Measurements from ENCODE around the gene BICC1. TPM values are rescaled to one million over a fixed set of nuclear protein-coding genes. Genes with fewer than 3 reads are reported as not detected.

The BICC1 gene
- total and polyA plus RNA-seq, 2 of the 4 experiments (the other 2 are of a cell fraction): 5.7 to 42.5 TPM

GRCh38 chr10:58833771-58834561, 321.3 kb downstream of the BICC1 start:
- no peak overlapping the region for H4K91ac ChIP-seq (ENCODE audit: insufficient read depth, low read depth, low read length)
- DNase-seq: no peak
- no peak overlapping the region for H2BK15ac ChIP-seq (ENCODE audit: low read depth, low read length)
- no peak overlapping the region for H2BK5ac ChIP-seq (ENCODE audit: low read depth, low read length, poor library complexity, severe bottlenecking)
- ATAC-seq (ENCODE audit: low read depth): no peak
- intact Hi-C loops (cut with micrococcal nuclease): no loop called here
- CTCF ChIA-PET: no interaction called here
- no peaks in the 10 kb centered on the region for H3K79me1 ChIP-seq (ENCODE audit: low read depth in 1 of 2, low read length in 2 of 2)
- H3K27me3 ChIP-seq (ENCODE audit: control insufficient read depth, insufficient read depth, low read length): no peaks in the 10 kb centered on the region
- H3K23ac ChIP-seq (ENCODE audit: low read depth, low read length): 0 out of 2 replicates have a peak overlapping the region, but pooled peaks have one; percentile 34
- no peaks in the 10 kb centered on the region for H3K9me1 ChIP-seq (ENCODE audit: insufficient read depth, low read length)
- H2AK5ac ChIP-seq (ENCODE audit: low read depth, low read length): no peak overlapping the region
- H3K4me3 ChIP-seq (ENCODE audit: insufficient read depth, low read depth, low read length): no peak overlapping the region
- dilution Hi-C loops (cut with HindIII; ENCODE audit: low sequenced_read_pairs, unreplicated experiment): no loop called here
- no peak overlapping the region for H3K14ac ChIP-seq (replicated peaks; ENCODE audit: low read depth, low read length)
- H3K36me3 ChIP-seq (ENCODE audit: control insufficient read depth, insufficient read depth, low read length): 0 out of 2 replicates have a peak, but pooled peaks cover 2% of the 10 kb centered on the region
- no peak overlapping the region for H4K5ac ChIP-seq (ENCODE audit: low read depth, low read length)
- no peaks in the 10 kb centered on the region for H3K9me3 ChIP-seq (ENCODE audit: control insufficient read depth, insufficient read depth, low read length)
- no peak overlapping the region for H3K4ac ChIP-seq (ENCODE audit: low read depth, low read length)
- H2AFZ ChIP-seq (replicated peaks; ENCODE audit: low read length, poor library complexity): no peak overlapping the region
- no peak overlapping the region for H3K18ac ChIP-seq (ENCODE audit: low read depth, low read length)
- no peak overlapping the region for H2BK20ac ChIP-seq (ENCODE audit: low read depth, low read length)
- no peaks in the 10 kb centered on the region for H3K4me1 ChIP-seq (ENCODE audit: control insufficient read depth, insufficient read depth, low read length)
- H3K27ac ChIP-seq (ENCODE audit: insufficient read depth, low read length): no peak overlapping the region
- BruUV-seq (replicated peaks): no TSS peak
- no peak overlapping the region for H3K4me2 ChIP-seq (ENCODE audit: low read depth, low read length)
- no peak overlapping the region for H3K9ac ChIP-seq (ENCODE audit: low read depth, low read length)
- no CpG with 5 or more reads among the region's 5 CpGs for WGBS, 2 experiments (ENCODE audit: extremely low coverage in 2 of 2, insufficient read length in 1 of 2)
- no peaks in the 10 kb centered on the region for H4K20me1 ChIP-seq (ENCODE audit: insufficient read depth, low read length)
- in situ Hi-C loops (cut with MboI; ENCODE audit: low sequenced_read_pairs): no loop called here
- no peak overlapping the region for H4K8ac ChIP-seq (ENCODE audit: low read depth in 2 of 2, low read length in 2 of 2)
- H2AK9ac ChIP-seq (replicated peaks; ENCODE audit: low read depth, low read length, poor library complexity): no peak overlapping the region
- H2BK120ac ChIP-seq (ENCODE audit: low read depth, low read length): no peak overlapping the region
- POLR2A ChIA-PET (ENCODE audit: unreplicated experiment): no interaction called here
- no peak overlapping the region for H3K56ac ChIP-seq (ENCODE audit: extremely low read depth, insufficient read depth, low read length)
- TF ChIP-seq RCOR1 (IDR thresholded peaks at IDR 0.05; ENCODE audit: insufficient replicate concordance, low read length) (no peak), POLR2A (IDR thresholded peaks at IDR 0.05; ENCODE audit: low read depth, low read length) (no peak), CHD1 (IDR thresholded peaks at IDR 0.05; ENCODE audit: low read depth, low read length) (no peak), ELK1 (IDR thresholded peaks at IDR 0.05; ENCODE audit: borderline replicate concordance, low read depth, low read length) (no peak), FOS (IDR thresholded peaks at IDR 0.05; ENCODE audit: low read depth, low read length) (no peak)

Measured in IMR-90 (cell line).